IMR-90 (cell line): Measurements from ENCODE around the gene CARD10.
"Not testable (repeated sequence)": the region's sequence is repeated elsewhere in the genome, so short reads cannot be mapped to it uniquely, and the experiment has no call there.

Source experiments
- CEBPB ChIP-seq: IDR thresholded peaks from 2 replicates; pipeline ENCODE4 v1.6.1; 2012; ENCODE audit warnings: low read depth, low read length, improper control_type of control experiment
- CHD1 ChIP-seq: IDR thresholded peaks from 2 replicates; pipeline ENCODE4 v1.6.1; 2012; ENCODE audit warnings: low read depth, low read length, improper control_type of control experiment
- ELK1 ChIP-seq: fragments of 150-350 bp; IDR thresholded peaks from 2 replicates; pipeline ENCODE4 v1.6.1; 2016; ENCODE audit warnings: low read depth, mild to moderate bottlenecking, low read length, moderate library complexity, borderline replicate concordance
- FOS ChIP-seq: fragments of 150-350 bp; IDR thresholded peaks from 2 replicates; pipeline ENCODE4 v1.6.1; 2016; ENCODE audit warnings: low read depth, low read length
- MAZ ChIP-seq: IDR thresholded peaks from 2 replicates; pipeline ENCODE4 v1.6.1; 2012; ENCODE audit warnings: low read depth, mild to moderate bottlenecking, low read length, improper control_type of control experiment, moderate library complexity, borderline replicate concordance
- POLR2A ChIP-seq: IDR thresholded peaks from 2 replicates; pipeline ENCODE4 v1.6.1; 2012; ENCODE audit warnings: mild to moderate bottlenecking, low read depth, low read length
- RCOR1 ChIP-seq: IDR thresholded peaks from 2 replicates; pipeline ENCODE4 v1.6.1; 2012; ENCODE audit warnings: mild to moderate bottlenecking, low read length, improper control_type of control experiment; ENCODE audit not compliant: insufficient replicate concordance
- TF ChIP-seq, protein P1 (sequence below): conservative IDR thresholded peaks from 2 replicates; pipeline ENCODE4 v1.5.1; 2012; ENCODE audit warnings: mild to moderate bottlenecking, low read depth, low read length, improper control_type of control experiment

DNA sequence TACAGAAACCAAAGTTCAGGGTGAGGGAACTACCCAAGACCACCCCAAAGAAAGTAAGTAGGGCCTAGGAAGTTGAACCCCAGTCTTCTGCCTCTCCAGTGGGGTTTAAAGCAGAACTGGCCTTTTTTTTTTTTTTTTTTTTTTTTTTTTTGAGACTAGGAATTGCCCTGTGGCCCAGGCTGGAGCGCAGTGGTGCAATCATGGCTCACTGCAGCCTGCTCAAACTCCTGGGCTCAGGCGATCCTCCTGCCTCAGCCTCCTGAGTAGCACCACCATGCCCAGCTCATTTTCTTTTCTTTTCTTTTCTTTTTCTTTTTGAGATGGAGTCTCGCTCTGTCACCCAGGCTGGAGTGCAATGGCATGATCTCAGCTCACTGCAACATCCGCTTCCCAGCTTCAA is 23.2 kb upstream of the CARD10 start:
- not testable (repeated sequence) for TF ChIP-seq MAZ, FOS, ELK1, CHD1, POLR2A, CEBPB, RCOR1
- TF ChIP-seq, protein P1, sequence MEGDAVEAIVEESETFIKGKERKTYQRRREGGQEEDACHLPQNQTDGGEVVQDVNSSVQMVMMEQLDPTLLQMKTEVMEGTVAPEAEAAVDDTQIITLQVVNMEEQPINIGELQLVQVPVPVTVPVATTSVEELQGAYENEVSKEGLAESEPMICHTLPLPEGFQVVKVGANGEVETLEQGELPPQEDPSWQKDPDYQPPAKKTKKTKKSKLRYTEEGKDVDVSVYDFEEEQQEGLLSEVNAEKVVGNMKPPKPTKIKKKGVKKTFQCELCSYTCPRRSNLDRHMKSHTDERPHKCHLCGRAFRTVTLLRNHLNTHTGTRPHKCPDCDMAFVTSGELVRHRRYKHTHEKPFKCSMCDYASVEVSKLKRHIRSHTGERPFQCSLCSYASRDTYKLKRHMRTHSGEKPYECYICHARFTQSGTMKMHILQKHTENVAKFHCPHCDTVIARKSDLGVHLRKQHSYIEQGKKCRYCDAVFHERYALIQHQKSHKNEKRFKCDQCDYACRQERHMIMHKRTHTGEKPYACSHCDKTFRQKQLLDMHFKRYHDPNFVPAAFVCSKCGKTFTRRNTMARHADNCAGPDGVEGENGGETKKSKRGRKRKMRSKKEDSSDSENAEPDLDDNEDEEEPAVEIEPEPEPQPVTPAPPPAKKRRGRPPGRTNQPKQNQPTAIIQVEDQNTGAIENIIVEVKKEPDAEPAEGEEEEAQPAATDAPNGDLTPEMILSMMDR, result not testable (repeated sequence)
